Cardiac muscle cell (in vitro differentiated cells and primary cell): Measurements from ENCODE around the gene C5. TPM values are rescaled to one million over a fixed set of nuclear protein-coding genes. Genes with fewer than 3 reads are reported as not detected.

Experiments used
- DNase-seq, 2 donors: peaks; one replicate each; pipeline versions ENCODE4 v3.0.0 to v3.0.0-alpha.2; 2010 to 2017; ENCODE audit warnings: low read depth in 1 of 2, low spot score in 1 of 2
- H3K27ac ChIP-seq: fragments of 200-600 bp; sonication (generic); 2 replicates; pipeline ENCODE4 v1.5.1; 2016
- H3K27me3 ChIP-seq: fragments of 200-600 bp; sonication (generic); 2 replicates; pipeline ENCODE4 v1.6.0; 2016; ENCODE audit warnings: control low read depth
- H3K36me3 ChIP-seq: fragments of 200-600 bp; sonication (generic); 2 replicates; pipeline ENCODE4 v1.5.1; 2016; ENCODE audit warnings: control low read depth
- H3K4me1 ChIP-seq: fragments of 200-600 bp; sonication (generic); 2 replicates; pipeline ENCODE4 v1.8.1; 2017; ENCODE audit warnings: low read depth, mild to moderate bottlenecking, mixed run types
- H3K4me3 ChIP-seq: fragments of 200-600 bp; sonication (generic); 2 replicates; pipeline ENCODE4 v1.5.1; 2016; ENCODE audit warnings: mild to moderate bottlenecking
- H3K9me3 ChIP-seq: fragments of 200-600 bp; sonication (generic); 2 replicates; pipeline ENCODE4 v1.5.1; 2017; ENCODE audit warnings: low read depth, mild to moderate bottlenecking, control low read depth
- polyA plus RNA-seq: library from polyadenylated mRNA; unstranded; fragments of >200 nt; fragmentation: Nextera tagmentation; extraction: Ambion mirVana; gene quantifications from 2 replicates; pipeline ENCODE4 v1.2.1, GENCODE V29; 2016
- total RNA-seq: library from RNA; depleted of rRNA; stranded (reverse); fragments of >200 nt; gene quantifications from 2 replicates; pipeline ENCODE4 v1.2.3, GENCODE V29; 2016
- TF ChIP-seq, protein P1 (sequence below): IDR thresholded peaks from 2 replicates; pipeline ENCODE4 v1.5.1; 2012; ENCODE audit warnings: low read depth, mild to moderate bottlenecking, low read length

Gene C5
- total and polyA plus RNA-seq, 2 experiments from 2014 or later, result 0.55 to 1.3 TPM

DNA sequence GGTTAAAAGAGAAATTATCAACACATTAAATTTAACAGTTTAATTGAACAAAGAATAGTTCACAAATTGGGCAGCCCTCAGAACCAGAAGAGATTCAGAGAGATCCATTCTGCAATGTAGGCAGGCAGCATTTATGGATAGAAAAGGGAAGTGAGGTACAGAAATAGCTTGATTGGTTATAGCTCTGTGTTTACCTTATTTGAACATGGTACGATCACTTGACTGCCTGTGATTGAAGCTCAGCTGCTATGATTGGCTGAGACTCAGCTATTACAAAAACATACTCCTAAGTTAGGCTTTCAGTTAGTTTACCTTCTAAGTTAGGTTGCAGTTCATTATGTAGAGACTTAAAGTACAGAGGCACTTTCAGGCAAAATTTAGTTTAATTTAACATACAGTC, 32.0 kb upstream of the C5 start:
- H3K4me1 ChIP-seq, result no peaks in the 10 kb centered on the region
- no peak overlapping the region for H3K4me3 ChIP-seq
- DNase-seq, result no peak
- no peaks in the 10 kb centered on the region for H3K36me3 ChIP-seq
- H3K27ac ChIP-seq, result no peak overlapping the region
- H3K9me3 ChIP-seq, result no peaks in the 10 kb centered on the region
- TF ChIP-seq, protein P1, sequence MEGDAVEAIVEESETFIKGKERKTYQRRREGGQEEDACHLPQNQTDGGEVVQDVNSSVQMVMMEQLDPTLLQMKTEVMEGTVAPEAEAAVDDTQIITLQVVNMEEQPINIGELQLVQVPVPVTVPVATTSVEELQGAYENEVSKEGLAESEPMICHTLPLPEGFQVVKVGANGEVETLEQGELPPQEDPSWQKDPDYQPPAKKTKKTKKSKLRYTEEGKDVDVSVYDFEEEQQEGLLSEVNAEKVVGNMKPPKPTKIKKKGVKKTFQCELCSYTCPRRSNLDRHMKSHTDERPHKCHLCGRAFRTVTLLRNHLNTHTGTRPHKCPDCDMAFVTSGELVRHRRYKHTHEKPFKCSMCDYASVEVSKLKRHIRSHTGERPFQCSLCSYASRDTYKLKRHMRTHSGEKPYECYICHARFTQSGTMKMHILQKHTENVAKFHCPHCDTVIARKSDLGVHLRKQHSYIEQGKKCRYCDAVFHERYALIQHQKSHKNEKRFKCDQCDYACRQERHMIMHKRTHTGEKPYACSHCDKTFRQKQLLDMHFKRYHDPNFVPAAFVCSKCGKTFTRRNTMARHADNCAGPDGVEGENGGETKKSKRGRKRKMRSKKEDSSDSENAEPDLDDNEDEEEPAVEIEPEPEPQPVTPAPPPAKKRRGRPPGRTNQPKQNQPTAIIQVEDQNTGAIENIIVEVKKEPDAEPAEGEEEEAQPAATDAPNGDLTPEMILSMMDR, result no peak
- no peaks in the 10 kb centered on the region for H3K27me3 ChIP-seq

GRCh38 chr9:121075251-121076036, 25.4 kb upstream of the C5 start:
- no peaks in the 10 kb centered on the region for H3K9me3 ChIP-seq
- peak overlapping the region; percentile 59 for H3K4me3 ChIP-seq
- no peaks in the 10 kb centered on the region for H3K36me3 ChIP-seq
- peak in 1 of 2 donors; percentile 12 for DNase-seq
- H3K4me1 ChIP-seq, result no peaks in the 10 kb centered on the region
- TF ChIP-seq, protein P1, result no peak
- H3K27ac ChIP-seq, result peak overlapping the region; percentile 81
- peaks cover 11% of the 10 kb centered on the region for H3K27me3 ChIP-seq

DNA sequence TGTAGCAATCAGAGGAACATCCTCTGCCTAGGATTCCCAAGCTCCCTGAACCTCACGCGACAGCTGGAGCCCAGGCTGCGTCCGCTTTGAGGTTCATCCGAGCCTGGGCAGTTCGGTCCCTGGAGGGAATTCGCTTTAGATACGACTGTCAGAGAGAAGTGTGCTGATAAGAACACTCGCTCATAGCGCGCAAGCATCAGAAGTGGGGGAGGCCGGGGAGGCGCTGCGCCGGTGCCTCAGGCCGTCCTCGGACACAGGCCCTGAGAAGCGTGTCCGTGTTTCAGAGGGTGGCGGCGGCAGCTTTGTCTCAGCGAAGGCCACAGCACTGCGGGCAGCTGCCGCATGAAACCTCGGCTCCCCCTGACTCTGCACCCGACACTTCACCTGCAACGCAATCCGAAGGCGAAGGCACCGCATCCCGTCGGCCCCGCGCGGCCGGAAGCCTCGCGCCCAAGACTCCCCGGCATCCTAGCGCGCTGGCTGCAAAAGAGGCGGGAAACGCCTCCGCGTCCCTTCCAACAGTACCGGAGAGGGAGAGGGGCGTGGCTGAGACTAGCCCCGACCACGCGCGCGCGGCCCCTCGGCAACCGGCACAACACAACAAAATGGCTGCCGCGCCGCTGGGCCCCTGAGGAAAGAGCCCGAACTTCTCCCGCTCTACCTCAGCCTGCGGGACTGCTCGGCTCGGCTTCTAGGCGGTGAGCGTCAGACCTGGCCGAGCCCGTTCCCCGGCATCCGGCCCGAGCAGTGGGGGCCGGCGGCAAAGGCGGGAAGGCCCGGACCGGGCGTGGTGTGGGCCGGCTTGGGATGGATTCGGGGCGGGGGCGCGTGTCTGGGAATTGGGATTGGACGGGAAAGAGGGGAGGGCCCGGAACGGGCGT, 24.5 kb upstream of the C5 start, which contains the start of gene CNTRL:
TSS of gene CNTRL (plus strand) at position 586 of the 881 bp plus-strand sequence. CDS start 13,372 bp downstream, outside the sequence.
- H3K4me1 ChIP-seq, result no peaks in the 10 kb centered on the region
- H3K9me3 ChIP-seq, result no peaks in the 10 kb centered on the region
- DNase-seq, result peak; percentile 93 to 94
- TF ChIP-seq, protein P1, result no peak
- H3K36me3 ChIP-seq, result no peaks in the 10 kb centered on the region
- H3K27ac ChIP-seq, result peak within 1 kb of the TSS; percentile 81
- peak within 1 kb of the TSS; percentile 59 for H3K4me3 ChIP-seq
- H3K27me3 ChIP-seq, result peaks cover 11% of the 10 kb centered on the region

GRCh38 chr9:121073038-121073437, 23.0 kb upstream of the C5 start:
- Histone ChIP-seq H3K27me3 (peaks cover 11% of the 10 kb centered on the region), H3K9me3 (no peaks in the 10 kb centered on the region), H3K4me3 (no peak overlapping the region), H3K4me1 (no peaks in the 10 kb centered on the region), H3K27ac (no peak overlapping the region), H3K36me3 (no peaks in the 10 kb centered on the region)
- DNase-seq, result peak in 1 of 2 donors; percentile 95
- TF ChIP-seq, protein P1, result no peak

DNA sequence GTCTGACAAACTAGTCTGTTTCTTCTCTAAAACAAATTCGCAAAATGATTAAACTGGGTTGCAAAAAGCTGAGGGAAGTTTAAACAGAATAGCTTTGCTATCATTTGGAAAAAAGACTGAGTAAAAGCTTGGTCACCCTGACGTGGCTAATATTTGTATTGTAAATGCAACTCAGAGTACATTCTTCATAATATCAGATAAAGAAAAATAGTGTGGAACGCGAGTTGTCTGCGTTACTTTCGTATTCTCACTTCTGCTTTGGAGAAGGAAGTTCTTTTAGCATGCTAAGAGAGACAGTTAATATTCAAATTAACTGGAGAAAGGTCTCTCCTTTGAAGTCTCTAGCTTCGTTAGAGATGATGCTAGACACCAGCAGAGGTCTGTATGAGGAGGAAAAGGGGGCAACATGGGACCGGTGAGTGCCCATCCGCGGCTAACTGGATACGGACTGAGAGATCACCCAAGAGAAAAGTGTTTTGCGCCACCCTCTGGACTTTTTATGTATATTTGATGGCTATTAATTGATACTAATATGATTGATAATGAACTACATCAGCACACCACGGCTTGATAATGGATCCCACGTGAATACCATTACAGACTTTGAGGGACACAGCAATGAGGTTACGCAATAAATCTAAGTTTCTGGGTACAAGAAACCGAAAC, 21.8 kb upstream of the C5 start:
- DNase-seq, result peak in 1 of 2 donors; percentile 68
- Histone ChIP-seq H3K27me3 (peaks cover 11% of the 10 kb centered on the region), H3K27ac (no peak overlapping the region), H3K9me3 (no peaks in the 10 kb centered on the region), H3K4me3 (no peak overlapping the region), H3K36me3 (no peaks in the 10 kb centered on the region), H3K4me1 (no peaks in the 10 kb centered on the region)
- TF ChIP-seq, protein P1, result peak; percentile 41
